CD4-positive, alpha-beta T cell (primary cell): ENCODE measurements around the gene CXCL16. TPM values are rescaled to one million over a fixed set of nuclear protein-coding genes. Genes with fewer than 3 reads are reported as not detected.
A peak's percentile ranks its signal among the peaks of the same experiment; 100 is the strongest.

Experiments
- ATAC-seq: fragments of 200-7000 bp; cut with Tn5 transposase; one replicate; pipeline ENCODE4 v1.10.0; 2022; ENCODE audit warnings: mild to moderate bottlenecking; ENCODE audit not compliant: poor library complexity
- CTCF ChIA-PET: fragments of 350-600 bp; sonication (Branson Sonifier 250); formaldehyde crosslinking; loops from one replicate; lab custom pipeline; 2021; ENCODE audit warnings: antibody characterized with exemption, inconsistent platforms; lab: Charles Lee
- POLR2A ChIA-PET: fragments of 350-600 bp; sonication (Branson Sonifier 250); formaldehyde crosslinking; loops from one replicate; lab custom pipeline; 2021; ENCODE audit warnings: antibody characterized with exemption, inconsistent platforms; lab: Charles Lee
- DNase-seq, 14 experiments: peaks; one replicate each; pipeline ENCODE4 v3.0.0-alpha.2; 2013 to 2020; ENCODE audit warnings: mixed read lengths in 2 of 14
- H3K27ac ChIP-seq, 2 donors: one replicate each; pipeline versions ENCODE4 v1.5.1 to v1.7.0; 2013; ENCODE audit warnings: low read length in 2 of 2, low read depth in 1 of 2, mild to moderate bottlenecking in 1 of 2
- H3K27me3 ChIP-seq, 2 experiments: 1 replicate in 1 of 2; 2 replicates in 1 of 2; pipeline versions ENCODE4 v1.6.1 to v1.7.0; 2013; ENCODE audit warnings: low read length in 2 of 2, control low read depth in 1 of 2, mild to moderate bottlenecking in 1 of 2, moderate library complexity in 1 of 2; ENCODE audit not compliant: insufficient read depth in 2 of 2, control insufficient read depth in 1 of 2
- H3K36me3 ChIP-seq: one replicate; pipeline ENCODE4 v1.6.1; 2013; ENCODE audit warnings: low read length, control low read depth; ENCODE audit not compliant: insufficient read depth
- H3K4me1 ChIP-seq: one replicate; pipeline ENCODE4 v1.6.1; 2013; ENCODE audit warnings: low read length, control low read depth; ENCODE audit not compliant: insufficient read depth
- H3K4me3 ChIP-seq: one replicate; pipeline ENCODE4 v1.5.1; 2013; ENCODE audit warnings: mild to moderate bottlenecking, low read length, moderate library complexity
- H3K9me3 ChIP-seq, 2 experiments: 1 replicate in 1 of 2; 2 replicates in 1 of 2; pipeline versions ENCODE4 v1.6.1 to v1.7.0; 2013; ENCODE audit warnings: low read length in 2 of 2, mild to moderate bottlenecking in 2 of 2, control low read depth in 1 of 2, moderate library complexity in 1 of 2; ENCODE audit not compliant: control insufficient read depth in 1 of 2, insufficient read depth in 1 of 2
- H3K27ac Mint-ChIP-seq: one replicate; pipeline ENCODE4 v1.8.0; 2020; ENCODE audit warnings: mixed read lengths
- H3K27me3 Mint-ChIP-seq: one replicate; pipeline ENCODE4 v1.8.0; 2021; ENCODE audit warnings: mixed read lengths
- H3K36me3 Mint-ChIP-seq: one replicate; pipeline ENCODE4 v1.8.0; 2021; ENCODE audit warnings: low read depth, mixed read lengths
- H3K4me1 Mint-ChIP-seq: one replicate; pipeline ENCODE4 v1.8.0; 2021; ENCODE audit warnings: low read depth, mixed read lengths
- H3K4me3 Mint-ChIP-seq: one replicate; pipeline ENCODE4 v1.8.0; 2020; ENCODE audit warnings: mild to moderate bottlenecking, mixed read lengths
- H3K9me3 Mint-ChIP-seq: one replicate; pipeline ENCODE4 v1.8.0; 2020; ENCODE audit warnings: mixed read lengths
- intact Hi-C, 2 experiments: fragments of 100-400 bp; cut with DNase I in 1 of 2; cut with micrococcal nuclease in 1 of 2; formaldehyde crosslinking; loops; one replicate each; pipeline versions ENCODE4 v1.15.1 to v1.9.0; 2023 to 2025; cut with DNase I, micrococcal nuclease
- total RNA-seq, 174 experiments: library from RNA in 2 of 174; stranded (reverse) in 2 of 174; gene quantifications; one replicate each; pipeline ENCODE4 v1.2.3 and lab custom pipeline; 2021 to 2026
- TF ChIP-seq, protein P1 (sequence below): fragments of 200-600 bp; IDR thresholded peaks from one replicate; pipeline ENCODE4 v1.8.0; 2022; ENCODE audit warnings: antibody characterized with exemption, mild to moderate bottlenecking

CXCL16 gene
- total RNA-seq, 2 experiments from 2014 or later: 24.8 to 25.8 TPM

DNA sequence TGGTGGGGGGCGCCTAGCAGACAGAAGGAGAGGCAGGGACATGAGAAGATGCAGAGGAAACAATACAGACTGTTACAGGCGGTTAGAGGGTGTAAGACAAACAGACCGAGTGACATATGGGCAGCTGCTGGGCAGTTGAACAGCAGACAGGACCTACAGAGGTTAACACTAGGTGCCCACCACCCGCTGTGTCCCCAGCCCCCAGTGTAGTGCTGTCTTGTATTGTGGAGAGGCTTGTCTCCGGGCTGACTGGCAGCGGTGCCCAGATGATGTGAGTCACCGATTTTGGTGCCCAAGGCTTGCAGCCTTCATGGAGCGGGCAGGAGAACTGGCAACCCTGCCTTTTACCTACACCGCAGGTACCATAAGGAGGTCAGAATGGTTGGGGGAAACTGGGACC lies 2.4 kb upstream of the CXCL16 start:
- TF ChIP-seq, protein P1, sequence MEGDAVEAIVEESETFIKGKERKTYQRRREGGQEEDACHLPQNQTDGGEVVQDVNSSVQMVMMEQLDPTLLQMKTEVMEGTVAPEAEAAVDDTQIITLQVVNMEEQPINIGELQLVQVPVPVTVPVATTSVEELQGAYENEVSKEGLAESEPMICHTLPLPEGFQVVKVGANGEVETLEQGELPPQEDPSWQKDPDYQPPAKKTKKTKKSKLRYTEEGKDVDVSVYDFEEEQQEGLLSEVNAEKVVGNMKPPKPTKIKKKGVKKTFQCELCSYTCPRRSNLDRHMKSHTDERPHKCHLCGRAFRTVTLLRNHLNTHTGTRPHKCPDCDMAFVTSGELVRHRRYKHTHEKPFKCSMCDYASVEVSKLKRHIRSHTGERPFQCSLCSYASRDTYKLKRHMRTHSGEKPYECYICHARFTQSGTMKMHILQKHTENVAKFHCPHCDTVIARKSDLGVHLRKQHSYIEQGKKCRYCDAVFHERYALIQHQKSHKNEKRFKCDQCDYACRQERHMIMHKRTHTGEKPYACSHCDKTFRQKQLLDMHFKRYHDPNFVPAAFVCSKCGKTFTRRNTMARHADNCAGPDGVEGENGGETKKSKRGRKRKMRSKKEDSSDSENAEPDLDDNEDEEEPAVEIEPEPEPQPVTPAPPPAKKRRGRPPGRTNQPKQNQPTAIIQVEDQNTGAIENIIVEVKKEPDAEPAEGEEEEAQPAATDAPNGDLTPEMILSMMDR: no peak
- Histone ChIP-seq H3K4me3 (no peak overlapping the region), H3K4me1 (peaks cover 34% of the 10 kb centered on the region), H3K27ac (no peak overlapping the region), H3K27me3 (peaks cover 6 to 22% of the 10 kb centered on the region in 2 experiments), H3K9me3 (peaks cover 0 to 5% of the 10 kb centered on the region in 2 experiments), H3K36me3 (no peaks in the 10 kb centered on the region)
- ATAC-seq: no peak
- H3K27me3 Mint-ChIP-seq: peaks cover 31% of the 10 kb centered on the region
- H3K27ac Mint-ChIP-seq: no peak overlapping the region
- ChIA-PET POLR2A (no interaction called here), CTCF (interaction anchor here (2.2 to 2.8 kb wide), 2 partner anchors 33 to 48 kb away, joined by 6 to 7 read pairs; partner anchors contain the start of gene ARRB2)
- intact Hi-C loops: no loop called here
- H3K9me3 Mint-ChIP-seq: no peaks in the 10 kb centered on the region
- peaks cover 17% of the 10 kb centered on the region for H3K4me1 Mint-ChIP-seq
- peak overlapping the region; percentile 34 for H3K4me3 Mint-ChIP-seq
- peaks cover 3% of the 10 kb centered on the region for H3K36me3 Mint-ChIP-seq
- no peak for DNase-seq

- H3K27ac Mint-ChIP-seq: no peak overlapping the region
- Histone ChIP-seq H3K27ac (no peak overlapping the region), H3K4me3 (no peak overlapping the region), H3K36me3 (no peaks in the 10 kb centered on the region), H3K27me3 (peaks cover 6 to 22% of the 10 kb centered on the region in 2 experiments), H3K4me1 (peaks cover 32% of the 10 kb centered on the region), H3K9me3 (peaks cover 0 to 5% of the 10 kb centered on the region in 2 experiments)
- POLR2A ChIA-PET: interaction anchor here (1.7 kb wide), 1 partner anchor 10 kb away, joined by 4 read pairs; no protein-coding TSS in a partner anchor
- no peak for ATAC-seq
- H3K27me3 Mint-ChIP-seq: peaks cover 31% of the 10 kb centered on the region
- peaks cover 17% of the 10 kb centered on the region for H3K4me1 Mint-ChIP-seq
- peaks cover 3% of the 10 kb centered on the region for H3K36me3 Mint-ChIP-seq
- CTCF ChIA-PET: interaction anchor here (2.2 kb wide), 1 partner anchor 48 kb away, joined by 6 read pairs; no protein-coding TSS in a partner anchor
- no peaks in the 10 kb centered on the region for H3K9me3 Mint-ChIP-seq
- TF ChIP-seq, protein P1: no peak
- intact Hi-C loops: no loop called here
- H3K4me3 Mint-ChIP-seq: peak overlapping the region; percentile 79
- DNase-seq: no peak
Measured at GRCh38 chr17:4741544-4741943, 1.8 kb upstream of the CXCL16 start.

DNA sequence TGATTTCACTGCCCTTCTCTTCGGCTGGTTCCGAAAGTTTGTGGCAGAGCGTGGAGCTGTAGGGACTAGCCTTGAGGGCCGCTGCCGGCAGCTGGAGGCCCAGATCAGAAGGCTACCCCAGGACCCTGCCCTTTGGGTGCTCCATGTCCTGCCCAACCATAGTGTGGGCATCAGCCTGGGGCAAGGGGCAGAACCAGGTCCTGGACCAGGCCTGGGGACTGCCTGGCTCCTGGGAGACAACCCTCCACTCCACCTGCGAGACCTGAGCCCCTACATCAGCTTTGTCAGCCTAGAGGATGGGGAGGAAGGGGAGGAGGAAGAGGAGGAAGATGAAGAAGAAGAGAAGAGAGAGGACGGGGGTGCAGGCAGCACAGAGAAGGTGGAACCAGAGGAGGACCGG lies 856 bp upstream of the CXCL16 start:
- H3K27me3 ChIP-seq: peaks cover 6 to 22% of the 10 kb centered on the region in 2 experiments
- H3K27ac Mint-ChIP-seq: peak overlapping the region; percentile 73
- H3K4me1 Mint-ChIP-seq: peaks cover 23% of the 10 kb centered on the region
- no peaks in the 10 kb centered on the region for H3K9me3 Mint-ChIP-seq
- H3K27me3 Mint-ChIP-seq: peaks cover 31% of the 10 kb centered on the region
- ATAC-seq (no peak), DNase-seq (no peak)
- TF ChIP-seq, protein P1: no peak
- ChIA-PET CTCF (interaction anchor here (1.0 kb wide), 1 partner anchor 31 kb away, joined by 3 read pairs; no protein-coding TSS in a partner anchor), POLR2A (interaction anchor here (1.7 kb wide), 1 partner anchor 9 kb away, joined by 4 read pairs; no protein-coding TSS in a partner anchor)
- no peak overlapping the region for H3K27ac ChIP-seq
- H3K4me3 Mint-ChIP-seq: peak overlapping the region; percentile 88
- intact Hi-C loops: no loop called here
- H3K4me3 ChIP-seq: no peak overlapping the region
- H3K9me3 ChIP-seq: peaks cover 0 to 5% of the 10 kb centered on the region in 2 experiments
- H3K36me3 Mint-ChIP-seq: peaks cover 3% of the 10 kb centered on the region
- H3K36me3 ChIP-seq: no peaks in the 10 kb centered on the region
- H3K4me1 ChIP-seq: peaks cover 32% of the 10 kb centered on the region
